ENCODE results near the gene KCTD19. TPM values are rescaled to one million over a fixed set of nuclear protein-coding genes. Genes with fewer than 3 reads are reported as not detected.
A peak's percentile ranks its signal among the peaks of the same experiment; 100 is the strongest.

KCTD19 gene
- total RNA-seq, 4 donors from 2014 or later, result 0.24 to 0.93 TPM; not detected in 2

- DNase-seq (ENCODE audit: low spot score) (no peak), ATAC-seq (ENCODE audit: low FRiP score) (no peak)
- TF ChIP-seq CTCF (IDR thresholded peaks at IDR 0.05), result no peak
Observed at GRCh38 chr16:67341250-67341649, 14.7 kb upstream of the KCTD19 start.

DNA sequence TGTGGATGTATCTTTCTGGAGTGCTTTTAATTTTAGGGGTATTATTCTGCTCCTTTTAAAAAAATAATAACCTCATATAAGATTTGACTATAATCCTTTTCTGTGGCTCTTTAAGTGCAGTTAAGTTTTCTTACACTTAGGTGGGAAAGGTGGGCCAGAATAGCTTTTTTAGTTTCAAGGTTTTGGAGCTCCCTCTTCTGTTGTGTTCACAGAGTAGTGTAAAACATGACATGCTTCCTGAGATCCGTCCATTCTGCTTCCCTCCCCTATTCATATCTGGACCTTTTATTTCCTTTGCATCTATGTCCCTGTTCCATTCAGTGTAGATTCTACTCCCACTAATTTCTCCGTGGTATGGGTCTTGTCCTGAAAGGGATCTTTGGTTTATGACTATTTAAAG lies 12.9 kb upstream of the KCTD19 start:
- TF ChIP-seq CTCF (IDR thresholded peaks at IDR 0.05), result no peak
- DNase-seq (ENCODE audit: low spot score) (no peak), ATAC-seq (ENCODE audit: low FRiP score) (peak; percentile 57)

- DNase-seq (ENCODE audit: low spot score) (no peak), ATAC-seq (ENCODE audit: low FRiP score) (no peak)
- no peak for TF ChIP-seq CTCF (IDR thresholded peaks at IDR 0.05)
Observed at GRCh38 chr16:67336648-67337047, 10.1 kb upstream of the KCTD19 start.

GRCh38 chr16:67336116-67336515 lies 9.6 kb upstream of the KCTD19 start:
- ATAC-seq (ENCODE audit: low FRiP score), result no peak
- TF ChIP-seq CTCF (IDR thresholded peaks at IDR 0.05), result no peak
- DNase-seq (ENCODE audit: low spot score), result no peak

DNA sequence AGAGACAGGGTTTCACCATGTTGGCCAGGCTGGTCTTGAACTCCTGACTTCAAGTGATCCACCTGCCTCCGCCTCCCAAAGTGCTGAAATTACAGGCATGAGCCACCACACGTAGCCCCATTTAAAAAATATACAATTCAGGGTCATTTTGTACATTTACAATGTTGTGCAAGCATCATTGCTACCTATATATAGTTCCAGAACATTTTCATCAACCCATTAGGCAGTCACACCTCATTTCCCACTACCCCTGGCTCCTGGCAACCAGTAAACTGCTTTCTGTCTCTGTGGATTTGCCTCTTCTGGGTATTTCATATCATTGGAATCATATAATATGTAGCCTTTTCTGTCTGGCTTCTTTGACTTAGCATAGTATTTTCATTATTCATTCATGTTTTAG lies 6.8 kb upstream of the KCTD19 start:
- no peak for TF ChIP-seq CTCF (IDR thresholded peaks at IDR 0.05)
- DNase-seq (ENCODE audit: low spot score), result no peak

DNA sequence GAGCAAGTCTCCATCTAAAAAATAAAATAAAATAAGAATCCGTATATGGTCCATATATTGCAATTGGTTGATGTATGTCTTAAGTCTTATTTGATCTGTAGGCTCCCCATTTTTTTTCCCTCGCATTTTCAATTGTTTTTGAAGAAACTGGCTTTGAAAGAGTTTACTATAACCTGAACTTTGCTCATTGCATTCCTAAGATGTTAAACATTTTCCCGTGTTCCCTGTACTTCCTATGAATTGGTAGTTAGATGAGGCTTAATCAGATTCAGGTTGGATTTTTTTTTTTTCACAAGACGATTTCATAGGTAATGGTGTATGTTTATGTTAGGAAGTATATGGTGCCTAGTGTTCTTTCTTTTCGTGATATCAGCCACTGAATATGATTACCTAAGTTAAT lies 3.4 kb upstream of the KCTD19 start:
- DNase-seq (ENCODE audit: low spot score) (no peak), ATAC-seq (ENCODE audit: low FRiP score) (no peak)
- TF ChIP-seq CTCF (IDR thresholded peaks at IDR 0.05), result no peak

More for the DNA sequence above, 6.8 kb upstream of the KCTD19 start:
- no peak for ATAC-seq (ENCODE audit: low FRiP score)

DNA sequence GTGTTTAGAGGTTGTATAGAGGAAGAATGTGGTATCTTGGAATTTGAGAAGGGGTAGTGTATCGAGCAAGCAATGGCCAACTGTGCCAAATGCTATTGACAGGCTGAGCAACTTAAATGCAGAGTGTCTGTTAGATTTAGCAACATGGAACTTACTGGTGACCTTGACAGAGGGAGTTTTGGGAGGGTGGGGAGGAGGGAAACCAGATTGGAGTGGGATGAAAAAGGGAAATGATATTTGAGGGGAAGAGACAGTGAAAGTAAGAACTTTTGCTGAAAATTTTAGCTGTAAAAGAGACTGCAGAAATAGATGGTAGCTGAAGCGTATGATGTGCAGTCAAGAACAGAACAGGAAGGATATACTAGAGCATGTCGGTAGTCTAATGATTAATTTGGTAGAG lies 1.2 kb upstream of the KCTD19 start:
- no peak for TF ChIP-seq CTCF (IDR thresholded peaks at IDR 0.05)
- ATAC-seq (ENCODE audit: low FRiP score), result no peak
- no peak for DNase-seq (ENCODE audit: low spot score)

All from omental fat pad (tissue), 4 donors.